H9 (cell line): ENCODE results near the gene HMG20B. TPM values are rescaled to one million over a fixed set of nuclear protein-coding genes. Genes with fewer than 3 reads are reported as not detected.

Source experiments
- DNase-seq: peaks from one replicate; pipeline ENCODE4 v3.0.0-alpha.2; 2017
- H2AFZ ChIP-seq: one replicate; pipeline ENCODE4 v1.6.1; 2013; ENCODE audit warnings: mild to moderate bottlenecking, low read length, control low read depth, moderate library complexity
- H2AK5ac ChIP-seq: 2 replicates; pipeline ENCODE4 v1.6.1; 2013; ENCODE audit warnings: low read length, control low read depth, mixed read lengths; ENCODE audit not compliant: insufficient read length
- H2BK120ac ChIP-seq: one replicate; pipeline ENCODE4 v1.6.1; 2013; ENCODE audit warnings: low read depth, mild to moderate bottlenecking, low read length, control low read depth, inconsistent platforms; ENCODE audit not compliant: poor library complexity, severe bottlenecking
- H2BK12ac ChIP-seq: 2 replicates; pipeline ENCODE4 v1.6.1; 2013; ENCODE audit warnings: low read length, control low read depth, mixed read lengths, low read depth; ENCODE audit not compliant: insufficient read length
- H2BK15ac ChIP-seq: 2 replicates; pipeline ENCODE4 v1.6.1; 2013; ENCODE audit warnings: low read depth, low read length, control low read depth
- H2BK20ac ChIP-seq: one replicate; pipeline ENCODE4 v1.6.1; 2013; ENCODE audit warnings: low read depth, mild to moderate bottlenecking, low read length, control low read depth, inconsistent platforms; ENCODE audit not compliant: poor library complexity, severe bottlenecking
- H2BK5ac ChIP-seq: 2 replicates; pipeline ENCODE4 v1.6.1; 2013; ENCODE audit warnings: low read length, control low read depth, mixed read lengths; ENCODE audit not compliant: insufficient read length
- H3K14ac ChIP-seq: 2 replicates; pipeline ENCODE4 v1.6.1; 2013; ENCODE audit warnings: low read length, control low read depth; ENCODE audit not compliant: insufficient read depth
- H3K18ac ChIP-seq: 2 replicates; pipeline ENCODE4 v1.6.1; 2013; ENCODE audit warnings: low read depth, mild to moderate bottlenecking, mixed read lengths, low read length, control low read depth; ENCODE audit not compliant: insufficient read length
- H3K23ac ChIP-seq: 2 replicates; pipeline ENCODE4 v1.6.1; 2013; ENCODE audit warnings: low read length, control low read depth, mixed read lengths, low read depth; ENCODE audit not compliant: insufficient read length
- H3K23me2 ChIP-seq: 2 replicates; pipeline ENCODE4 v1.6.1; 2013; ENCODE audit warnings: low read depth, mild to moderate bottlenecking, mixed read lengths, low read length, control low read depth; ENCODE audit not compliant: insufficient read length, poor library complexity, severe bottlenecking
- H3K27ac ChIP-seq: 2 replicates; pipeline ENCODE4 v1.5.1; 2013; ENCODE audit warnings: low read length, control low read depth, mixed read lengths, low read depth; ENCODE audit not compliant: insufficient read length
- H3K27me3 ChIP-seq: 2 replicates; pipeline ENCODE4 v1.6.1; 2013; ENCODE audit warnings: low read length, control low read depth, inconsistent platforms; ENCODE audit not compliant: insufficient read depth
- H3K4ac ChIP-seq: 2 replicates; pipeline ENCODE4 v1.6.1; 2013; ENCODE audit warnings: low read depth, mild to moderate bottlenecking, control low read depth, inconsistent platforms, low read length, moderate library complexity
- H3K4me1 ChIP-seq: 2 replicates; pipeline ENCODE4 v1.6.1; 2013; ENCODE audit warnings: low read length, control low read depth, inconsistent platforms; ENCODE audit not compliant: insufficient read depth
- H3K4me2 ChIP-seq: 2 replicates; pipeline ENCODE4 v1.6.1; 2013; ENCODE audit warnings: low read length, control low read depth, mixed read lengths; ENCODE audit not compliant: insufficient read length, insufficient read depth
- H3K56ac ChIP-seq: 2 replicates; pipeline ENCODE4 v1.6.1; 2013; ENCODE audit warnings: low read depth, mild to moderate bottlenecking, mixed read lengths, low read length, control low read depth; ENCODE audit not compliant: insufficient read length
- H3K79me1 ChIP-seq: 2 replicates; pipeline ENCODE4 v1.6.1; 2013; ENCODE audit warnings: low read depth, mild to moderate bottlenecking, moderate library complexity, low read length, control low read depth, inconsistent platforms; ENCODE audit not compliant: insufficient read depth, poor library complexity, severe bottlenecking
- H3K79me2 ChIP-seq: 2 replicates; pipeline ENCODE4 v1.6.1; 2013; ENCODE audit warnings: low read length, control low read depth, inconsistent platforms; ENCODE audit not compliant: insufficient read depth
- H3K9ac ChIP-seq: 2 replicates; pipeline ENCODE4 v1.6.1; 2013; ENCODE audit warnings: low read length, control low read depth, mixed read lengths; ENCODE audit not compliant: insufficient read length; ENCODE audit errors: extremely low read depth
- H3K9me3 ChIP-seq: one replicate; pipeline ENCODE4 v1.6.1; 2013; ENCODE audit warnings: low read depth, low read length, inconsistent platforms; ENCODE audit not compliant: control insufficient read depth
- H3T11ph ChIP-seq: one replicate; pipeline ENCODE4 v1.6.1; 2013; ENCODE audit warnings: mild to moderate bottlenecking, low read length, control low read depth, inconsistent platforms
- H4K20me1 ChIP-seq: one replicate; pipeline ENCODE4 v1.6.1; 2013; ENCODE audit not compliant: control insufficient read depth, insufficient read length, insufficient read depth
- H4K5ac ChIP-seq: 2 replicates; pipeline ENCODE4 v1.6.1; 2013; ENCODE audit warnings: low read depth, mild to moderate bottlenecking, mixed read lengths, low read length, control low read depth; ENCODE audit not compliant: insufficient read length
- H4K8ac ChIP-seq: replicated peaks from 2 replicates; pipeline ENCODE4 v1.6.1; 2013; ENCODE audit warnings: low read length, control low read depth, mixed read lengths, low read depth; ENCODE audit not compliant: insufficient read length
- H4K91ac ChIP-seq: 2 replicates; pipeline ENCODE4 v1.6.1; 2013; ENCODE audit warnings: low read depth, mild to moderate bottlenecking, moderate library complexity, mixed read lengths, low read length, control low read depth; ENCODE audit not compliant: insufficient read length
- H3K27ac Mint-ChIP-seq, 3 experiments: 2 replicates in 2 of 3; 3 replicates in 1 of 3; pipeline ENCODE4 v1.8.0; 2020 to 2021; ENCODE audit warnings: mixed read lengths in 3 of 3, mild to moderate bottlenecking in 1 of 3, moderate library complexity in 1 of 3
- H3K27me3 Mint-ChIP-seq: 2 replicates; pipeline ENCODE4 v1.8.0; 2021; ENCODE audit warnings: low read depth, mild to moderate bottlenecking, moderate library complexity, mixed read lengths
- H3K36me3 Mint-ChIP-seq, 3 experiments: 2 replicates in 2 of 3; 3 replicates in 1 of 3; pipeline ENCODE4 v1.8.0; 2020 to 2021; ENCODE audit warnings: low read depth in 3 of 3, mixed read lengths in 3 of 3; ENCODE audit not compliant: insufficient read depth in 1 of 3
- H3K4me1 Mint-ChIP-seq, 2 experiments: 2 replicates each; pipeline ENCODE4 v1.8.0; 2020; ENCODE audit warnings: mixed read lengths in 2 of 2
- H3K4me3 Mint-ChIP-seq, 2 experiments: 2 replicates in 1 of 2; 3 replicates in 1 of 2; pipeline ENCODE4 v1.8.0; 2020 to 2021; ENCODE audit warnings: mild to moderate bottlenecking in 2 of 2, mixed read lengths in 2 of 2, moderate library complexity in 1 of 2
- H3K9me3 Mint-ChIP-seq, 2 experiments: 2 replicates in 1 of 2; 3 replicates in 1 of 2; pipeline ENCODE4 v1.8.0; 2020; ENCODE audit warnings: mild to moderate bottlenecking in 2 of 2, mixed read lengths in 2 of 2, moderate library complexity in 1 of 2
- CTCF ChIP-seq: fragments of 200-600 bp; sonication (generic); conservative IDR thresholded peaks from 3 replicates; pipeline ENCODE4 v1.8.0; 2021; ENCODE audit warnings: antibody characterized with exemption, mild to moderate bottlenecking
- WGBS: extraction: QIAGEN DNeasy Blood & Tissue Kit; methylation state at CpG from one replicate; pipeline ENCODE4 v1.1.7; 2013; ENCODE audit warnings: missing lambda C conversion rate, low lambda C conversion rate, mixed read lengths; ENCODE audit not compliant: insufficient read length; ENCODE audit errors: extremely low coverage; 5-methylcytosine and 5-hydroxymethylcytosine counted together
- total RNA-seq: library from RNA; stranded (reverse); gene quantifications from 2 replicates; pipeline ENCODE4 v1.2.1, GENCODE V29; 2021

The HMG20B gene
- total RNA-seq, 1 experiment from 2014 or later: 58.1 TPM

- H3K79me2 ChIP-seq: no peaks in the 10 kb centered on the region; the same call in 1 of the 2 replicates
- H2BK20ac ChIP-seq: no peak overlapping the region
- H3K23me2 ChIP-seq: no peaks in the 10 kb centered on the region
- TF ChIP-seq CTCF: no peak
- H3K27ac ChIP-seq: no peak overlapping the region
- no peaks in the 10 kb centered on the region for H3K4me1 ChIP-seq
- no peak overlapping the region for H3K9ac ChIP-seq
- H3K27me3 Mint-ChIP-seq: no peaks in the 10 kb centered on the region
- H4K20me1 ChIP-seq: peaks cover 3% of the 10 kb centered on the region
- no peak overlapping the region for H3K14ac ChIP-seq
- no peak overlapping the region for H2BK12ac ChIP-seq
- H4K5ac ChIP-seq: no peak overlapping the region
- H3K4ac ChIP-seq: no peak overlapping the region
- no peak overlapping the region for H2AK5ac ChIP-seq
- H3K4me3 Mint-ChIP-seq: no peak overlapping the region
- WGBS: no CpG with 5 or more reads among the region's 19 CpGs
- H4K8ac ChIP-seq: no peak overlapping the region
- H2BK15ac ChIP-seq: no peak overlapping the region
- no peak overlapping the region for H2BK120ac ChIP-seq
- H4K91ac ChIP-seq: no peak overlapping the region
- H3T11ph ChIP-seq: no peak overlapping the region
- H3K9me3 ChIP-seq: no peaks in the 10 kb centered on the region
- H3K4me2 ChIP-seq: no peak overlapping the region
- peaks cover 0 to 6% of the 10 kb centered on the region in 2 experiments; a peak in 2 of 4 replicates for H3K4me1 Mint-ChIP-seq
- H2BK5ac ChIP-seq: no peak overlapping the region
- H3K79me1 ChIP-seq: no peaks in the 10 kb centered on the region
- no peak overlapping the region for H2AFZ ChIP-seq
- no peak overlapping the region for H3K56ac ChIP-seq
- no peak overlapping the region; a peak in 1 of 7 replicates for H3K27ac Mint-ChIP-seq
- DNase-seq: no peak
- H3K9me3 Mint-ChIP-seq: no peaks in the 10 kb centered on the region
- H3K23ac ChIP-seq: no peak overlapping the region
- H3K36me3 Mint-ChIP-seq: peaks cover 2 to 22% (median 21%) of the 10 kb centered on the region in 3 experiments; a peak in 6 of 7 replicates
- no peaks in the 10 kb centered on the region for H3K27me3 ChIP-seq
- no peak overlapping the region for H3K18ac ChIP-seq
Observed at GRCh38 chr19:3620145-3620816, 47.5 kb downstream of the HMG20B start.
